Spleen (tissue), 7 donors: Measurements from ENCODE around the gene ART3.
"Not testable (repeated sequence)": the region's sequence is repeated elsewhere in the genome, so short reads cannot be mapped to it uniquely, and the experiment has no call there.

Experiments
- CTCF ChIP-seq, 11 experiments: fragments of 200-600 bp in 7 of 11; fragments of 450-650 bp in 4 of 11; sonication (generic) in 4 of 11; IDR thresholded peaks in 8 of 11; conservative IDR thresholded peaks in 3 of 11; 1 replicate in 7 of 11; 2 replicates in 4 of 11; pipeline versions ENCODE4 v1.4.0 to v1.8.0; 2016 to 2021; ENCODE audit warnings: antibody characterized with exemption in 11 of 11, inconsistent platforms in 4 of 11, mild to moderate bottlenecking in 1 of 11
- POLR2A ChIP-seq, 3 donors: fragments of 450-650 bp; IDR thresholded peaks; one replicate each; pipeline ENCODE4 v1.5.1; 2017; ENCODE audit warnings: antibody characterized with exemption in 3 of 3, mild to moderate bottlenecking in 1 of 3
- donor health status: DM: no; HTN: no; CAD: no; lungs with moderate emphysema.
- donor health status: DM: no; HTN: no; CAD: no.
- donor health status: DM: no; HTN: no; CAD: no.

- not testable (repeated sequence) for TF ChIP-seq CTCF (IDR thresholded peaks at IDR 0.05 in 8 of 11, conservative IDR thresholded peaks at IDR 0.05 in 3 of 11); POLR2A (IDR thresholded peaks at IDR 0.05)
These were observed 23.9 kb upstream of the ART3 start for GRCh38 chr4:76050560-76051050.
